Hepatocyte (in vitro differentiated cells): ENCODE data around the gene FAM169A.

Experiments
- EZH2 ChIP-seq: fragments of 200-600 bp; sonication (generic); IDR thresholded peaks from 2 replicates; pipeline ENCODE4 v1.6.1; 2016; ENCODE audit warnings: antibody characterized with exemption, mild to moderate bottlenecking, borderline replicate concordance
- TF ChIP-seq, protein P1 (sequence below): fragments of 200-600 bp; sonication (generic); IDR thresholded peaks from 2 replicates; pipeline ENCODE4 v1.5.1; 2016; ENCODE audit warnings: antibody characterized with exemption, mild to moderate bottlenecking; ENCODE audit not compliant: poor library complexity

DNA sequence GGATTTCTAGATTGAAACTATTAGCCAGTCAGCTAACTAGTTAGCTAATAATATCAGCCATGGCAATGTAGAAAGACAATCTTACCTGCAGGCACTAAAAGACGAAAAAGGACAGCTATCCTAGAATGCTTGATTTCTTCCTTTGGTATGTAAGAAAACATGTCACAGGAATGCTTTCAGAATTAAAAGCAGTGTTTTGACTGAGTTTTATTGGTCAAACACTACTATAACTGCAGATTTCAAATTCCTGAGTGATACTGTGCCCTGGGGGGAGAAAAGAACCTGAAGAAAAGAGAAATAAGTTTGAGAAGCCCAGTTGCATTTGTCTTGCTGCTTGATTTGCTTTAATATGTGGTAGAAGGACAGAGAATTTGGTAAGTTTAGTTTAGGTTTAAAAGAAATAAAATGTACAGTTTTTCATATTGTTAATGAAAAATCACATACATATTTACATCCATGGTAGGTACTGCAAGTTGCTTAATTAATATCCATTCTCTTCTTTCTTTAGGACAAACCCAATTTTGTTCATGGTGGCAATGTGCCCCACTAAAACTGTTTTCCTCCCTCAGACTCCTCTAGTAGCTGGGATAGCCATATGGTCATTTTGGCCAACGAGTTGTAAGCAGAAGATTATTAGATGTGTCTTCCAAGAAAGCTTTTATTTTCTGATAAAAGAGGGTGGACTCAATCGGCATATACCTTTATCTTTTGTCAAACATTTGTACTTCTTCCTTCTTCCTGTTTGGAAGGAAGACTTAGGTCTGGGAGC is 4.3 kb upstream of the FAM169A start:
- TF ChIP-seq, protein P1, sequence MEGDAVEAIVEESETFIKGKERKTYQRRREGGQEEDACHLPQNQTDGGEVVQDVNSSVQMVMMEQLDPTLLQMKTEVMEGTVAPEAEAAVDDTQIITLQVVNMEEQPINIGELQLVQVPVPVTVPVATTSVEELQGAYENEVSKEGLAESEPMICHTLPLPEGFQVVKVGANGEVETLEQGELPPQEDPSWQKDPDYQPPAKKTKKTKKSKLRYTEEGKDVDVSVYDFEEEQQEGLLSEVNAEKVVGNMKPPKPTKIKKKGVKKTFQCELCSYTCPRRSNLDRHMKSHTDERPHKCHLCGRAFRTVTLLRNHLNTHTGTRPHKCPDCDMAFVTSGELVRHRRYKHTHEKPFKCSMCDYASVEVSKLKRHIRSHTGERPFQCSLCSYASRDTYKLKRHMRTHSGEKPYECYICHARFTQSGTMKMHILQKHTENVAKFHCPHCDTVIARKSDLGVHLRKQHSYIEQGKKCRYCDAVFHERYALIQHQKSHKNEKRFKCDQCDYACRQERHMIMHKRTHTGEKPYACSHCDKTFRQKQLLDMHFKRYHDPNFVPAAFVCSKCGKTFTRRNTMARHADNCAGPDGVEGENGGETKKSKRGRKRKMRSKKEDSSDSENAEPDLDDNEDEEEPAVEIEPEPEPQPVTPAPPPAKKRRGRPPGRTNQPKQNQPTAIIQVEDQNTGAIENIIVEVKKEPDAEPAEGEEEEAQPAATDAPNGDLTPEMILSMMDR = no peak
- no peak for TF ChIP-seq EZH2
